Smooth muscle cell (in vitro differentiated cells): ENCODE measurements around the gene SUSD6. TPM values are rescaled to one million over a fixed set of nuclear protein-coding genes. Genes with fewer than 3 reads are reported as not detected.

ENCODE experiments used
- DNase-seq: peaks from one replicate; lab custom pipeline; 2025; ENCODE audit not compliant: unreplicated experiment; lab: John Stamatoyannopoulos, UW
- H2AFZ ChIP-seq: fragments of 200-600 bp; sonication (generic); 2 replicates; pipeline ENCODE4 v1.6.0; 2016; ENCODE audit warnings: antibody characterized with exemption, low read depth, mild to moderate bottlenecking
- H3F3A ChIP-seq: fragments of 200-600 bp; sonication (generic); 2 replicates; pipeline ENCODE4 v1.6.0; 2017; ENCODE audit warnings: antibody characterized with exemption, low read depth
- H3K27ac ChIP-seq: fragments of 200-600 bp; sonication (generic); 2 replicates; pipeline ENCODE4 v1.5.1; 2016; ENCODE audit warnings: low read depth, mild to moderate bottlenecking
- H3K27me3 ChIP-seq: fragments of 200-600 bp; sonication (generic); 2 replicates; pipeline ENCODE4 v1.6.1; 2016; ENCODE audit warnings: low read depth, mild to moderate bottlenecking
- H3K36me3 ChIP-seq: fragments of 200-600 bp; sonication (generic); 2 replicates; pipeline ENCODE4 v1.5.1; 2016; ENCODE audit warnings: low read depth
- H3K4me1 ChIP-seq: fragments of 200-600 bp; sonication (generic); 2 replicates; pipeline ENCODE4 v1.5.1; 2016; ENCODE audit warnings: low read depth
- H3K4me2 ChIP-seq: fragments of 200-600 bp; sonication (generic); 2 replicates; pipeline ENCODE4 v1.6.0; 2016; ENCODE audit warnings: mild to moderate bottlenecking
- H3K4me3 ChIP-seq: fragments of 200-600 bp; sonication (generic); 2 replicates; pipeline ENCODE4 v1.5.1; 2016; ENCODE audit warnings: mild to moderate bottlenecking
- H3K79me2 ChIP-seq: fragments of 200-600 bp; sonication (generic); 2 replicates; pipeline ENCODE4 v1.6.0; 2016; ENCODE audit warnings: low read depth, mild to moderate bottlenecking
- H3K9ac ChIP-seq: fragments of 200-600 bp; sonication (generic); 2 replicates; pipeline ENCODE4 v1.6.0; 2016; ENCODE audit warnings: low read depth
- H3K9me3 ChIP-seq: fragments of 200-600 bp; sonication (generic); replicated peaks from 2 replicates; pipeline ENCODE4 v1.5.1; 2016; ENCODE audit warnings: low read depth
- H4K20me1 ChIP-seq: fragments of 200-600 bp; sonication (generic); 2 replicates; pipeline ENCODE4 v1.6.0; 2016; ENCODE audit warnings: low read depth
- WGBS: methylation state at CpG from one replicate; pipeline ENCODE4 v1.1.7; 2016; ENCODE audit warnings: low lambda C conversion rate; 5-methylcytosine and 5-hydroxymethylcytosine counted together
- polyA plus RNA-seq: library from polyadenylated mRNA; unstranded; fragments of >200 nt; fragmentation: Nextera tagmentation; extraction: Ambion mirVana; gene quantifications from 2 replicates; pipeline ENCODE4 v1.2.1, GENCODE V29; 2016
- total RNA-seq: library from RNA; depleted of rRNA; stranded (reverse); fragments of >200 nt; gene quantifications from 2 replicates; pipeline ENCODE4 v1.2.3, GENCODE V29; 2014
- TF ChIP-seq, protein P1 (sequence below): fragments of 200-600 bp; sonication (generic); IDR thresholded peaks from 2 replicates; pipeline ENCODE4 v1.5.1; 2017; ENCODE audit warnings: borderline replicate concordance, mild to moderate bottlenecking, antibody characterized with exemption; ENCODE audit not compliant: insufficient read depth, poor library complexity, severe bottlenecking

The SUSD6 gene
- total and polyA plus RNA-seq, 2 experiments from 2014 or later, result 15.8 to 25.9 TPM

DNA sequence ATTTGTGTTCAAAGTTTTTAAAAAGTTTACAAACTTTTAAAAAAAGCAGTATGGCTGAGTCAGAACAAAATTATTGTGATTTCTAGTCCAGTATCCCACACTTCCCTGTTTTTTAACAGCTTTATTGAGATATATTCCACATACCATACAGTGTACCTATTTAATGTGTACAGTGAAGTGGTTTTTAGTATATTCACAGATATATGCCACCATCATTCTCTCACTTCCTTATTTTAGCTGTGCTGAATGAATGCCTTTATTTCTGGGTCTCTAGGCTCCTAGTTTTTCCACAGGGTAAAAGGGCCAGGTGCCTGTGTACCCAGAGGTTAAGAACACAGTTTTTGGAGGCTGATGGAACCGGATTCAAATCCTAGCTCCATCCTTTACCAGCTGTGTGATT lies 96.7 kb downstream of the SUSD6 start:
- Histone ChIP-seq H3F3A (no peaks in the 10 kb centered on the region), H3K36me3 (peaks cover 20% of the 10 kb centered on the region), H3K9me3 (no peaks in the 10 kb centered on the region), H3K79me2 (no peaks in the 10 kb centered on the region), H3K27ac (no peak overlapping the region), H3K4me2 (no peak overlapping the region), H3K4me3 (no peak overlapping the region), H3K9ac (no peak overlapping the region), H4K20me1 (peaks cover 35% of the 10 kb centered on the region), H3K27me3 (no peaks in the 10 kb centered on the region), H2AFZ (no peak overlapping the region), H3K4me1 (peaks cover 25% of the 10 kb centered on the region)
- no peak for DNase-seq
- WGBS, result 95% methylated on average over 1 of the region's 1 CpG
- TF ChIP-seq, protein P1, sequence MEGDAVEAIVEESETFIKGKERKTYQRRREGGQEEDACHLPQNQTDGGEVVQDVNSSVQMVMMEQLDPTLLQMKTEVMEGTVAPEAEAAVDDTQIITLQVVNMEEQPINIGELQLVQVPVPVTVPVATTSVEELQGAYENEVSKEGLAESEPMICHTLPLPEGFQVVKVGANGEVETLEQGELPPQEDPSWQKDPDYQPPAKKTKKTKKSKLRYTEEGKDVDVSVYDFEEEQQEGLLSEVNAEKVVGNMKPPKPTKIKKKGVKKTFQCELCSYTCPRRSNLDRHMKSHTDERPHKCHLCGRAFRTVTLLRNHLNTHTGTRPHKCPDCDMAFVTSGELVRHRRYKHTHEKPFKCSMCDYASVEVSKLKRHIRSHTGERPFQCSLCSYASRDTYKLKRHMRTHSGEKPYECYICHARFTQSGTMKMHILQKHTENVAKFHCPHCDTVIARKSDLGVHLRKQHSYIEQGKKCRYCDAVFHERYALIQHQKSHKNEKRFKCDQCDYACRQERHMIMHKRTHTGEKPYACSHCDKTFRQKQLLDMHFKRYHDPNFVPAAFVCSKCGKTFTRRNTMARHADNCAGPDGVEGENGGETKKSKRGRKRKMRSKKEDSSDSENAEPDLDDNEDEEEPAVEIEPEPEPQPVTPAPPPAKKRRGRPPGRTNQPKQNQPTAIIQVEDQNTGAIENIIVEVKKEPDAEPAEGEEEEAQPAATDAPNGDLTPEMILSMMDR, result no peak

DNA sequence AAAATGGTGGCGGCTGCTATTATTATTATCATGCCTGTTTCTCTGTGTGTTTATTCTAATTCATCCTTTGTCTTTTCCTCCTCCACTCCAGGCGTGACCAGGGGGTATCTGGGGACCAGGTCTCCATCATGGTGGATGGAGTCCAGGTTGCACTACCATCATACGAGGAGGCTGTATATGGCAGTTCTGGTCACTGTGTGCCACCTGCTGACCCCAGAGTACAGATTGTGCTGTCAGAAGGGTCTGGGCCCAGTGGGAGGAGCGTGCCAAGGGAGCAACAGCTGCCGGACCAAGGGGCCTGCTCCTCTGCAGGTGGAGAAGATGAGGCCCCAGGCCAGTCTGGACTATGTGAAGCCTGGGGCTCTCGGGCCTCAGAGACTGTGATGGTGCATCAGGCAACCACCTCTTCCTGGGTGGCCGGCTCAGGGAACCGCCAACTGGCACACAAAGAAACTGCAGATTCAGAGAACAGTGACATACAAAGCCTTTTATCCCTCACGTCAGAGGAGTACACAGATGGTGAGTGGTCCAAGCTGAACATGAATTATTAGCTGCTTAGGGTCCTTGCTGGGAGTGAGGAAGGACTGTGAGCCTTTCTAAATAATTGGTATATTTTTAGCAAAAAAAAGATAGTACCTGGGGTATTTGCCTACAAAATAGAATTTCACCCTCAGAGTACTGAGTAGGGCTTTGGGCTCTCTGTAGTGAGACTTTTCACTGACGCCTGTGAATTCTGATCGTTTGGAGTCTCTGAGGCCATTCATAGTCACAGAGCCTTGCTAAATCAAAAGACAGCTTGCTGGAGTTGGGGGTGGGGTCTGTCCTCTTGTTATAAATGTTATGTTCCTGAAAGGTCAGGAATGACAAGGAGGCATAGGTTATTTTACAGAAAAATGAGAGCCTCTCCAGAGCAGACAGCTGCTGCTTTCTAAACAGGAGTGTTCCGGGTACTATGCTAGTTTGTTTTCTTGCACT lies 97.5 kb downstream of the SUSD6 start:
- H3F3A ChIP-seq, result no peaks in the 10 kb centered on the region
- H3K36me3 ChIP-seq, result peaks cover 20% of the 10 kb centered on the region
- H3K9ac ChIP-seq, result no peak overlapping the region
- no peaks in the 10 kb centered on the region for H3K27me3 ChIP-seq
- H3K79me2 ChIP-seq, result no peaks in the 10 kb centered on the region
- TF ChIP-seq, protein P1, result no peak
- H3K4me1 ChIP-seq, result peaks cover 33% of the 10 kb centered on the region
- no peak for DNase-seq
- no peak overlapping the region for H3K4me3 ChIP-seq
- H2AFZ ChIP-seq, result no peak overlapping the region
- 82% methylated on average over 12 of the region's 12 CpGs for WGBS
- H4K20me1 ChIP-seq, result peaks cover 27% of the 10 kb centered on the region
- no peak overlapping the region for H3K27ac ChIP-seq
- no peaks in the 10 kb centered on the region for H3K9me3 ChIP-seq
- H3K4me2 ChIP-seq, result no peak overlapping the region

DNA sequence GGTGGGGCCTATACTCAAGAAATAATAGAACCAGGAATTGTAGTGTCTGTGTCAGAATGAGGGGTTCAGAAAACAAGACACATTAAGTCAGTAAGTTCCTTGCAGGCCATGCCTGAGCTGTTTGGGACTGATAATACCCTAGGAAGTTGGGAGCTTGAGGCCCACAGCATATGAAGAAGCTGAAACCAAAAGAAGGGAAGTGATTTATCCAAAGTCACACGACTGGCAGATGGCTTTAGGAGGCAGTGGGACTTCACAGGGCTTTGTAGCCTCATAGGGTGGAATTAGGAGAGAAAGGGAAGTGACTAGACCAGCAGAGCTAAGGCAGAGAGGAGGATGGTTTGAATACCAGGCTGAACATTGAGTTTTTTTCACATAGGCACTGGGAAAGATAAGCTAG lies 99.0 kb downstream of the SUSD6 start:
- peaks cover 20% of the 10 kb centered on the region for H3K36me3 ChIP-seq
- no peaks in the 10 kb centered on the region for H3F3A ChIP-seq
- TF ChIP-seq, protein P1, result no peak
- no peak overlapping the region for H3K4me3 ChIP-seq
- no peaks in the 10 kb centered on the region for H3K79me2 ChIP-seq
- H3K27ac ChIP-seq, result no peak overlapping the region
- no peak overlapping the region for H3K9ac ChIP-seq
- H3K27me3 ChIP-seq, result no peaks in the 10 kb centered on the region
- WGBS, result 89% methylated on average over 1 of the region's 1 CpG
- no peak overlapping the region for H2AFZ ChIP-seq
- no peak for DNase-seq
- no peaks in the 10 kb centered on the region for H3K9me3 ChIP-seq
- peaks cover 12% of the 10 kb centered on the region for H4K20me1 ChIP-seq
- peaks cover 45% of the 10 kb centered on the region for H3K4me1 ChIP-seq
- H3K4me2 ChIP-seq, result no peak overlapping the region
